T-cell (primary cell): Measurements from ENCODE around the gene STMN3. TPM values are rescaled to one million over a fixed set of nuclear protein-coding genes. Genes with fewer than 3 reads are reported as not detected.

Experiments
- ATAC-seq, 4 experiments: fragments of 200-7000 bp in 3 of 4; fragments of 150-1000 bp in 1 of 4; cut with Tn5 transposase; replicated peaks in 1 of 4; 1 replicate in 3 of 4; 2 replicates in 1 of 4; pipeline ENCODE4 v1.10.0; 2021; ENCODE audit warnings: moderate library complexity in 3 of 4, mild to moderate bottlenecking in 2 of 4, moderate number of reproducible peaks in 1 of 4
- CTCF ChIA-PET, 2 donors: fragments of 300-600 bp; sonication (Branson Sonifier 250); formaldehyde crosslinking; loops; one replicate each; lab custom pipeline; 2022; ENCODE audit warnings: antibody characterized with exemption in 2 of 2; lab: Charles Lee
- POLR2A ChIA-PET, 2 donors: fragments of 300-600 bp; sonication (Branson Sonifier 250); formaldehyde crosslinking; loops; one replicate each; lab custom pipeline; 2022; ENCODE audit warnings: antibody characterized with exemption in 2 of 2; lab: Charles Lee
- DNase-seq, 35 experiments: peaks; one replicate each; pipeline versions ENCODE4 v3.0.0 to v3.0.0-alpha.2; 2013 to 2023
- H3K27ac ChIP-seq: one replicate; pipeline ENCODE4 v1.5.1; 2013; ENCODE audit warnings: low read length
- H3K27me3 ChIP-seq, 2 experiments: replicated peaks in 1 of 2; 1 replicate in 1 of 2; 2 replicates in 1 of 2; pipeline versions ENCODE4 v1.6.1 to v1.7.0; 2013; ENCODE audit warnings: low read length in 1 of 2, mixed read lengths in 1 of 2; ENCODE audit not compliant: control insufficient read depth in 2 of 2, insufficient read depth in 2 of 2; ENCODE audit errors: extremely low read depth in 1 of 2
- H3K36me3 ChIP-seq, 2 donors: 1 replicate in 1 of 2; 2 replicates in 1 of 2; pipeline versions ENCODE4 v1.6.1 to v1.7.0; 2013; ENCODE audit warnings: low read length in 1 of 2; ENCODE audit not compliant: control insufficient read depth in 2 of 2, insufficient read depth in 1 of 2; ENCODE audit errors: extremely low read depth in 1 of 2
- H3K4me1 ChIP-seq, 2 experiments: 1 replicate in 1 of 2; 2 replicates in 1 of 2; pipeline versions ENCODE4 v1.6.1 to v1.7.0; 2013; ENCODE audit warnings: low read length in 2 of 2, mixed read lengths in 1 of 2; ENCODE audit not compliant: insufficient read depth in 2 of 2, control insufficient read depth in 1 of 2; ENCODE audit errors: extremely low read depth in 1 of 2
- H3K4me3 ChIP-seq, 2 donors: 1 replicate in 1 of 2; 2 replicates in 1 of 2; pipeline versions ENCODE4 v1.5.1 to v1.7.0; 2013; ENCODE audit warnings: mild to moderate bottlenecking in 2 of 2, low read length in 1 of 2, moderate library complexity in 1 of 2; ENCODE audit not compliant: control insufficient read depth in 1 of 2; ENCODE audit errors: extremely low read depth in 1 of 2
- H3K9me3 ChIP-seq: 2 replicates; pipeline ENCODE4 v1.7.0; 2013
- H3K27ac Mint-ChIP-seq, 2 donors: one replicate each; pipeline ENCODE4 v1.8.0; 2020 to 2021; ENCODE audit warnings: mild to moderate bottlenecking in 2 of 2, mixed read lengths in 2 of 2
- H3K27me3 Mint-ChIP-seq, 2 donors: one replicate each; pipeline ENCODE4 v1.8.0; 2021 to 2022; ENCODE audit warnings: mixed read lengths in 2 of 2
- H3K36me3 Mint-ChIP-seq: one replicate; pipeline ENCODE4 v1.8.0; 2021; ENCODE audit warnings: mixed read lengths
- H3K4me1 Mint-ChIP-seq, 3 donors: one replicate each; pipeline ENCODE4 v1.8.0; 2020 to 2022; ENCODE audit warnings: mixed read lengths in 3 of 3, mild to moderate bottlenecking in 1 of 3
- H3K4me3 Mint-ChIP-seq, 3 donors: one replicate each; pipeline ENCODE4 v1.8.0; 2020 to 2022; ENCODE audit warnings: mild to moderate bottlenecking in 3 of 3, mixed read lengths in 3 of 3, moderate library complexity in 3 of 3
- H3K9me3 Mint-ChIP-seq, 3 donors: one replicate each; pipeline ENCODE4 v1.8.0; 2020 to 2022; ENCODE audit warnings: mixed read lengths in 3 of 3
- WGBS: methylation state at CpG from one replicate; pipeline ENCODE4 v1.1.5; 2013; ENCODE audit warnings: missing lambda C conversion rate; ENCODE audit not compliant: insufficient coverage; 5-methylcytosine and 5-hydroxymethylcytosine counted together
- total RNA-seq, 35 experiments: library from RNA in 6 of 35; stranded (reverse) in 6 of 35; fragments of 120-200 nt in 1 of 35; gene quantifications; one replicate each; pipeline versions ENCODE4 v1.2.1 to v1.2.4 and lab custom pipeline; 2013 to 2026

Gene STMN3
- total RNA-seq, 5 donors from 2014 or later (not counting 1 experiment from before 2014, with no cell fraction given) = 92.9 to 121 (median 107) TPM

DNA sequence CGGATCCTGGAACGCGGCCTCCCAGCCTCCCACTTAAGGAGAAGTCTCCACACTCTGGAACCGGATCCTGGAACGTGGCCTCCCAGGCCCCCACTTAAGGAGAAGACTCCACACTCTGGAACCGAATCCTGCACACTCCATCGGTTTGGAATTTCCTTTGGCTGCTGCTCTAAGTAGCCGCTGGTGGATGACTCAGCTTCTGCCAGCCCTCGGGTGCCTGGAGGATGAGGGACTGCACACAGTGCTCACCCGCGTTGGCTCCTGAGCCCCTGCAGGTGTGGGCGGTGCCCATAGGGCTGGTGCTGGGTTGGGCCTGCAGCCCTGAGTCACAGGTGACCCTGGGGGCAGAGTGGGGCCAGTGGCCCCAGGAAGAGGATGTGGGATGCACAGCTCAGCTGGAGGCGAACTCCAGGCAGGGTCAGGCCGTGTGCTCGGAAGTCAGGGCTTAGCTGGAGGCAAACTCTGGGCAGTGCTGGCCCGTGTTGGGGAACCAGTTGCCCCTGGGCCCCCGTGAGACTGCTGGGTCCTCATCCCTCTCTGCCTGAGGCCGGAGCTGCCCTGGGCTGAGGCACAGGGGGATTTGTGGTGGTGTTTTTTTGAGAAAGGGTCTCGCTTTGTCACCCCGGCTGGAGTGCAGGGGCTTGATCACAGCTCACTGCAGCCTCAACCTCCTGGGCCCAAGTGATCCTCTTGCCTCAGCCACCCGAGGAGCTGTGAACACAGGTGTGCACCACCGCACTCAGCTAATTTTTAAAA, 29.3 kb upstream of the STMN3 start:
- no peak overlapping the region for H3K27ac ChIP-seq
- H3K4me3 Mint-ChIP-seq = no peak overlapping the region
- no peaks in the 10 kb centered on the region for H3K9me3 Mint-ChIP-seq
- WGBS = 89% methylated on average over 18 of the region's 22 CpGs
- DNase-seq = no peak
- peaks cover 0 to 4% (median 3%) of the 10 kb centered on the region in 3 donors for H3K4me1 Mint-ChIP-seq
- ChIA-PET POLR2A (no interaction called here), CTCF (no interaction called here)
- H3K36me3 ChIP-seq = peaks cover 3 to 12% of the 10 kb centered on the region in 2 donors
- H3K4me1 ChIP-seq = peaks cover 6 to 15% of the 10 kb centered on the region in 2 experiments
- no peak overlapping the region for H3K27ac Mint-ChIP-seq
- no peak for ATAC-seq
- H3K27me3 Mint-ChIP-seq = no peaks in the 10 kb centered on the region
- H3K4me3 ChIP-seq = no peak overlapping the region
- peaks cover 3% of the 10 kb centered on the region for H3K36me3 Mint-ChIP-seq
- no peaks in the 10 kb centered on the region for H3K9me3 ChIP-seq
- no peaks in the 10 kb centered on the region for H3K27me3 ChIP-seq

DNA sequence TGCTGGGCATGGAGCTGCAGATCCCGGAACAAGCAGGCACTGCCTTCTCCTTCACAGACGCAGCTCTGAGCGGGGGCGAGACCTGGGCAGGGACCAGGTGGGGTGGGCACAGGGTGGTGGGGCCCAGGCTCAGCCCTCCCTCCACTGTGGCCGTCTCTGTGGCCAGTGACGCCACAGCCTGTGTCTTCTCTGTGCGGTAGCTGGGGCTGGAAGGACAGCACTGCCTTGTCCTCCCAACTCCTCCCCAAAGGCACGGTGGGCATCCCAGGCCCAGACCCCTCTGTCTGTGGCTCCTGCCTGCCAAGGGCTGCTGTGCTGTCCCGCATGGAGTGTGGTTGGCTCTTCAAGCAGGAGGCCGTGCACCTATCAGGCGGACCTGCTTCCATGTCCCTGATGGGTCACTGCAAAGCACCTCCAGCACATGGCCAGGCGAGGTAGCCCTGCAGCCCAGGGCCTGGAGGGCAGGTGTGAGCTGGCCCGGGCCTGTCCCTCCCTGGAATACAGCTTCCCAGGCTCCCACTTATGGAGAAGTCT, 28.5 kb upstream of the STMN3 start:
- H3K9me3 ChIP-seq = no peaks in the 10 kb centered on the region
- H3K27ac Mint-ChIP-seq = no peak overlapping the region
- no peak overlapping the region for H3K4me3 Mint-ChIP-seq
- DNase-seq (no peak), ATAC-seq (no peak)
- peaks cover 2 to 6% of the 10 kb centered on the region in 2 experiments for H3K4me1 ChIP-seq
- no peak overlapping the region for H3K4me3 ChIP-seq
- ChIA-PET POLR2A (no interaction called here), CTCF (no interaction called here)
- WGBS = 97% methylated on average over 8 of the region's 13 CpGs
- H3K27ac ChIP-seq = no peak overlapping the region
- no peaks in the 10 kb centered on the region for H3K27me3 Mint-ChIP-seq
- H3K4me1 Mint-ChIP-seq = peaks cover 0 to under 1% (median 0%) of the 10 kb centered on the region in 3 donors
- H3K36me3 Mint-ChIP-seq = peaks cover 3% of the 10 kb centered on the region
- no peaks in the 10 kb centered on the region for H3K27me3 ChIP-seq
- H3K36me3 ChIP-seq = peaks cover 3 to 12% of the 10 kb centered on the region in 2 donors
- no peaks in the 10 kb centered on the region for H3K9me3 Mint-ChIP-seq

DNA sequence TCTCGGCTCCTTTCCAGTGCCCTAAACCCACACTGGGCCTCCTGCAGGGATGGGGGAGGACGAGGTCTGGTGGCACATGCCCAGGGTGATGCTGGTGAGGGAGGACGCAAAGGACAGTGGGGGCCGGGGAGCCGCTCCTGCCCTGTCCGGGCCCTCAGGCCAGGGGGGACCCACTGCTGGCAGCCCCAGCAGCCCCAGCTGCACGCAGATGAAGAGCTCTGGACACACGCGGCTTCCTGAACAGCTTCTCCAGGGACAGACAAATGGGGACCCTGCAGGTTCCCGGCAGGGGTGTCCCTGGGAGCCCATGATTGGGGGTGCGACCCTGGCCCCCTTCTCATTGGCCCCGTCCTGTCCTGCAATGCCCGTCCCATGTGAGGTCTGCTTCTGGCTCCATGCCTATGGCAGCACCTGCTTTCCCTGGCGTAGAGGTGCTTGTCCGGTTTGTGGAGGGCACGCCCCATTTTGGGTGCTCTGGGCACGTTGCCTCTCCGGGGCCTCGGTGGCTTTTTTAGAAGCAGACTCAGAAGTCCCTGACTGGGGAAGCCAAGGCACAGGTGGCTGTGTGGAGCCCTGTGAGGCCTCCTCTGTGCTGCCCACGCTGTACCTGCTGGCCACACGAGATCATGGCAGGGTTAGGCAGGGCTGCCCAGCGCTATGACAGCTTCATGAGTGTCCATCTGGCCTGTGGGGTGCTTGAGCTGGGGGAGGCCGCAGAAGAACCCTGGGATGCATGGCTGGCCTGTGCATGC, 27.8 kb upstream of the STMN3 start:
- 93% methylated on average over 23 of the region's 23 CpGs for WGBS
- Mint-ChIP-seq H3K4me3 (no peak overlapping the region), H3K36me3 (peaks cover 7% of the 10 kb centered on the region), H3K4me1 (no peaks in the 10 kb centered on the region), H3K9me3 (no peaks in the 10 kb centered on the region), H3K27ac (no peak overlapping the region), H3K27me3 (no peaks in the 10 kb centered on the region)
- no peak overlapping the region for H3K27ac ChIP-seq
- H3K4me1 ChIP-seq = no peaks in the 10 kb centered on the region
- DNase-seq (no peak), ATAC-seq (no peak)
- H3K36me3 ChIP-seq = peaks cover 3 to 12% of the 10 kb centered on the region in 2 donors
- no peaks in the 10 kb centered on the region for H3K27me3 ChIP-seq
- H3K9me3 ChIP-seq = no peaks in the 10 kb centered on the region
- ChIA-PET CTCF (no interaction called here), POLR2A (no interaction called here)
- no peak overlapping the region for H3K4me3 ChIP-seq

- Mint-ChIP-seq H3K27me3 (no peaks in the 10 kb centered on the region), H3K4me3 (no peak overlapping the region), H3K4me1 (no peaks in the 10 kb centered on the region), H3K27ac (no peak overlapping the region), H3K36me3 (peaks cover 13% of the 10 kb centered on the region), H3K9me3 (no peaks in the 10 kb centered on the region)
- Histone ChIP-seq H3K36me3 (peaks cover 3 to 12% of the 10 kb centered on the region in 2 donors), H3K27me3 (no peaks in the 10 kb centered on the region), H3K4me3 (no peak overlapping the region), H3K27ac (no peak overlapping the region), H3K9me3 (no peaks in the 10 kb centered on the region), H3K4me1 (no peaks in the 10 kb centered on the region)
- ATAC-seq (no peak), DNase-seq (no peak)
- ChIA-PET POLR2A (no interaction called here), CTCF (no interaction called here)
- WGBS = 96% methylated on average over 10 of the region's 13 CpGs
Observed at GRCh38 chr20:63680427-63680826, 27.2 kb upstream of the STMN3 start.

GRCh38 chr20:63679799-63680305, 26.6 kb upstream of the STMN3 start:
- WGBS = 97% methylated on average over 17 of the region's 19 CpGs
- H3K36me3 Mint-ChIP-seq = peaks cover 14% of the 10 kb centered on the region
- no peak overlapping the region for H3K27ac Mint-ChIP-seq
- Histone ChIP-seq H3K9me3 (no peaks in the 10 kb centered on the region), H3K4me1 (no peaks in the 10 kb centered on the region), H3K36me3 (peaks cover 3 to 12% of the 10 kb centered on the region in 2 donors), H3K27me3 (no peaks in the 10 kb centered on the region), H3K4me3 (no peak overlapping the region), H3K27ac (no peak overlapping the region)
- DNase-seq (no peak), ATAC-seq (no peak)
- no peaks in the 10 kb centered on the region for H3K27me3 Mint-ChIP-seq
- CTCF ChIA-PET = no interaction called here
- POLR2A ChIA-PET = no interaction called here
- no peaks in the 10 kb centered on the region for H3K9me3 Mint-ChIP-seq
- no peak overlapping the region for H3K4me3 Mint-ChIP-seq
- H3K4me1 Mint-ChIP-seq = no peaks in the 10 kb centered on the region

- ChIA-PET CTCF (no interaction called here), POLR2A (no interaction called here)
- Histone ChIP-seq H3K4me3 (no peak overlapping the region), H3K4me1 (no peaks in the 10 kb centered on the region), H3K36me3 (peaks cover 4 to 16% of the 10 kb centered on the region in 2 donors), H3K27me3 (no peaks in the 10 kb centered on the region), H3K9me3 (no peaks in the 10 kb centered on the region), H3K27ac (no peak overlapping the region)
- H3K4me1 Mint-ChIP-seq = no peaks in the 10 kb centered on the region
- H3K27me3 Mint-ChIP-seq = no peaks in the 10 kb centered on the region
- no peaks in the 10 kb centered on the region for H3K9me3 Mint-ChIP-seq
- H3K27ac Mint-ChIP-seq = no peak overlapping the region
- H3K36me3 Mint-ChIP-seq = peaks cover 14% of the 10 kb centered on the region
- DNase-seq (no peak), ATAC-seq (no peak)
- H3K4me3 Mint-ChIP-seq = no peak overlapping the region
- 92% methylated on average over 37 of the region's 38 CpGs for WGBS
Observed at GRCh38 chr20:63678667-63679465, 25.6 kb upstream of the STMN3 start.
